ENCODE data around the gene SYN1. TPM values are rescaled to one million over a fixed set of nuclear protein-coding genes. Genes with fewer than 3 reads are reported as not detected.
"Not testable (repeated sequence)": the region's sequence is repeated elsewhere in the genome, so short reads cannot be mapped to it uniquely, and the experiment has no call there.

SYN1 gene
- 0.12 and 0.65 TPM in 2 replicates for total RNA-seq

DNA sequence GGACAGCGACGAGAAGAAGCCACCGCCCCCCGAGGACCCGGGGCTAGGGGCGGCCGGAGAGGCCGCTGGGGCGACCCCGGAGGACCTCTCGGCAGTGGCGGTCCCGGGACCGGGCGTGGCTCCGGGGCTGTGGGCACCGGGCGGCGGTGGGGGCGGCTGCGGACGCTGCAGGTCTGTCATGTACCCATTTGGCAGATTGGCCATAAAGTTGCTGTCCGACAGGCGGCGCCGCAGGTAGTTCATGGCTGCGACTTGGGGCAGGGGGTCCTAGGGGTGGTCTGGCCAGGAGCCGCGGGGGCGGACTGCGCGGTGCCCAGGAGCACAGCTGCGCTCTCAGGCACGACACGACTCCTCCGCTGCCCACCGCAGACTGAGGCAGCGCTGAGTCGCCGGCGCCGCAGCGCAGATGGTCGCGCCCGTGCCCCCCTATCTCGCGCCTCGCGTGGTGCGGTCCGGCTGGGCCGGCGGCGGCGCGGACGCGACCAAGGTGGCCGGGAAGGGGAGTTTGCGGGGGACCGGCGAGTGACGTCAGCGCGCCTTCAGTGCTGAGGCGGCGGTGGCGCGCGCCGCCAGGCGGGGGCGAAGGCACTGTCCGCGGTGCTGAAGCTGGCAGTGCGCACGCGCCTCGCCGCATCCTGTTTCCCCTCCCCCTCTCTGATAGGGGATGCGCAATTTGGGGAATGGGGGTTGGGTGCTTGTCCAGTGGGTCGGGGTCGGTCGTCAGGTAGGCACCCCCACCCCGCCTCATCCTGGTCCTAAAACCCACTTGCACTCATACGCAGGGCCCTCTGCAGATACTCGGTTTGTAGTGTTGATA lies at the start of gene SYN1:
SYN1 (minus strand) TSS at position 372 of the 817 bp plus-strand sequence; CDS start at position 243, 129 bp downstream.
- TF ChIP-seq, protein P1, sequence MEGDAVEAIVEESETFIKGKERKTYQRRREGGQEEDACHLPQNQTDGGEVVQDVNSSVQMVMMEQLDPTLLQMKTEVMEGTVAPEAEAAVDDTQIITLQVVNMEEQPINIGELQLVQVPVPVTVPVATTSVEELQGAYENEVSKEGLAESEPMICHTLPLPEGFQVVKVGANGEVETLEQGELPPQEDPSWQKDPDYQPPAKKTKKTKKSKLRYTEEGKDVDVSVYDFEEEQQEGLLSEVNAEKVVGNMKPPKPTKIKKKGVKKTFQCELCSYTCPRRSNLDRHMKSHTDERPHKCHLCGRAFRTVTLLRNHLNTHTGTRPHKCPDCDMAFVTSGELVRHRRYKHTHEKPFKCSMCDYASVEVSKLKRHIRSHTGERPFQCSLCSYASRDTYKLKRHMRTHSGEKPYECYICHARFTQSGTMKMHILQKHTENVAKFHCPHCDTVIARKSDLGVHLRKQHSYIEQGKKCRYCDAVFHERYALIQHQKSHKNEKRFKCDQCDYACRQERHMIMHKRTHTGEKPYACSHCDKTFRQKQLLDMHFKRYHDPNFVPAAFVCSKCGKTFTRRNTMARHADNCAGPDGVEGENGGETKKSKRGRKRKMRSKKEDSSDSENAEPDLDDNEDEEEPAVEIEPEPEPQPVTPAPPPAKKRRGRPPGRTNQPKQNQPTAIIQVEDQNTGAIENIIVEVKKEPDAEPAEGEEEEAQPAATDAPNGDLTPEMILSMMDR (conservative IDR thresholded peaks at IDR 0.05; ENCODE audit: low read depth, low read length) = no peak
- no peak for DNase-seq (ENCODE audit: low read depth)
- H3K4me3 ChIP-seq (ENCODE audit: low read depth, low read length) = peak within 1 kb of the TSS; percentile 46

- H3K4me3 ChIP-seq (ENCODE audit: low read depth, low read length); DNase-seq (ENCODE audit: low read depth): not testable (repeated sequence)
These were observed 46.1 kb upstream of the SYN1 start for GRCh38 chrX:47665797-47666196.

DNA sequence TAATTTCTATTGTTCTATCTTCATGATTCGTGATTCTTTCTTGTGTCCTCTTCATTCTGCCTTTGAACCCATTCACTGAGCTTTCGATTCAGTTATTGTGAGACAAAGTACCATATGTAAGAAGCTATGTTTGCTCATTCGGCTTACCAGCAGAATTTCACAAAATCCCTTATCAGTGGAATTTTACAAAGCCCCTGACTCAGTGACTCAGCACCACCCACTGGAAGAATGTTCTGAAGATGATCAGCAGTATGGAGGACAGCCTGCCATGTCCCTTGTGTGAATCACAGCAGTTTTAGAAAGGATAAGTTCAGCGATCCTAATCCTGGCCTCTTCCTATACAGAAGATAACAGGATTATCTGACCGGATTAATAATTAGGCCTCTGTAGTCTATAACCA lies 45.1 kb upstream of the SYN1 start:
- TF ChIP-seq, protein P1 (conservative IDR thresholded peaks at IDR 0.05; ENCODE audit: low read depth, low read length) = no peak
- no peak overlapping the region for H3K4me3 ChIP-seq (ENCODE audit: low read depth, low read length)
- no peak for DNase-seq (ENCODE audit: low read depth)

- no peak overlapping the region for H3K4me3 ChIP-seq (ENCODE audit: low read depth, low read length)
- peak; percentile 73 for DNase-seq (ENCODE audit: low read depth)
- TF ChIP-seq, protein P1 (conservative IDR thresholded peaks at IDR 0.05; ENCODE audit: low read depth, low read length) = no peak
These were observed 42.5 kb upstream of the SYN1 start for GRCh38 chrX:47662144-47662657.

DNA sequence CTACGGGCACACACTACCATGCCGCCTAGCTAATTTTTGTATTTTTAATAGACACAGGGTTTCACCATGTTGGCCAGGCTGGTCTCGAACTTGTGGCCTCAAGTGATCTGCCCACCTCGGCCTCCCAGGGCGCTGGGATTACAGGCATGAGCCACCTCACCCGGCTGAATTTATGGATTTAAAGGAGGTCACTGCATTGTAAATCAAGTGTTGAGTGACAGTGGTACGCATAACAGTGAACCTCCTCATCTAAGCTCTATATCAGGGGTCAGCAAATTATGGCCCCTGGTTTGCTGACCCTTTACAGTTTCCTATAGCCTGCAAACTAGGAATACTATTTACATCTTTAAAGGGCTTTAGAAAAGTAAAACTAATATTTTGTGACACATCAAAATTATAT lies 41.9 kb upstream of the SYN1 start:
- TF ChIP-seq, protein P1 (conservative IDR thresholded peaks at IDR 0.05; ENCODE audit: low read depth, low read length) = no peak
- DNase-seq (ENCODE audit: low read depth) = no peak

DNA sequence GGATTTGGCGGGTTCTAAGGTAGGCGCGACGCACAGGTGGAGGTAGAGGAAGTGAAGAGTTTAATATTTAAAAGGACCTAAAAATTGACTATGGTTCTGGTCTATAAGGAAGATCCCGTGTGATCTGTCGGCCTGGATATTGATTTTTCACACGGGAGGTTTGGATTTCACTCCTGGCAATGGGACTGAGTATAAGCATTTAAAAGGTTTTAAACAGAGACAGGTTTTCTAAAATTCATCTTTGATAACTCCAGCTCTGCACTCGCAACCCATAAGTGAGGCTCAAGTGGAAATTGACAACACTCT lies 39.7 kb upstream of the SYN1 start:
- no peak for DNase-seq (ENCODE audit: low read depth)
- peak overlapping the region; percentile 73 for H3K4me3 ChIP-seq (ENCODE audit: low read depth, low read length)
- TF ChIP-seq, protein P1 (conservative IDR thresholded peaks at IDR 0.05; ENCODE audit: low read depth, low read length) = no peak

More for the DNA sequence above, 41.9 kb upstream of the SYN1 start:
- no peak overlapping the region for H3K4me3 ChIP-seq (ENCODE audit: low read depth, low read length)

- peak within 1 kb of the TSS; percentile 73 for H3K4me3 ChIP-seq (ENCODE audit: low read depth, low read length)
- peak; percentile 56 for DNase-seq (ENCODE audit: low read depth)
- TF ChIP-seq, protein P1 (conservative IDR thresholded peaks at IDR 0.05; ENCODE audit: low read depth, low read length) = no peak
These were observed 39.2 kb upstream of the SYN1 start, which contains the start of gene UXT for GRCh38 chrX:47658684-47659420. UXT (minus strand) TSS chrX:47659180; CDS start chrX:47658927, 253 bp downstream.
